ENCODE results near the gene MVD. TPM values are rescaled to one million over a fixed set of nuclear protein-coding genes. Genes with fewer than 3 reads are reported as not detected.

MVD gene
- total RNA-seq, 1 donor from 2014 or later, result 78.1 TPM

DNA sequence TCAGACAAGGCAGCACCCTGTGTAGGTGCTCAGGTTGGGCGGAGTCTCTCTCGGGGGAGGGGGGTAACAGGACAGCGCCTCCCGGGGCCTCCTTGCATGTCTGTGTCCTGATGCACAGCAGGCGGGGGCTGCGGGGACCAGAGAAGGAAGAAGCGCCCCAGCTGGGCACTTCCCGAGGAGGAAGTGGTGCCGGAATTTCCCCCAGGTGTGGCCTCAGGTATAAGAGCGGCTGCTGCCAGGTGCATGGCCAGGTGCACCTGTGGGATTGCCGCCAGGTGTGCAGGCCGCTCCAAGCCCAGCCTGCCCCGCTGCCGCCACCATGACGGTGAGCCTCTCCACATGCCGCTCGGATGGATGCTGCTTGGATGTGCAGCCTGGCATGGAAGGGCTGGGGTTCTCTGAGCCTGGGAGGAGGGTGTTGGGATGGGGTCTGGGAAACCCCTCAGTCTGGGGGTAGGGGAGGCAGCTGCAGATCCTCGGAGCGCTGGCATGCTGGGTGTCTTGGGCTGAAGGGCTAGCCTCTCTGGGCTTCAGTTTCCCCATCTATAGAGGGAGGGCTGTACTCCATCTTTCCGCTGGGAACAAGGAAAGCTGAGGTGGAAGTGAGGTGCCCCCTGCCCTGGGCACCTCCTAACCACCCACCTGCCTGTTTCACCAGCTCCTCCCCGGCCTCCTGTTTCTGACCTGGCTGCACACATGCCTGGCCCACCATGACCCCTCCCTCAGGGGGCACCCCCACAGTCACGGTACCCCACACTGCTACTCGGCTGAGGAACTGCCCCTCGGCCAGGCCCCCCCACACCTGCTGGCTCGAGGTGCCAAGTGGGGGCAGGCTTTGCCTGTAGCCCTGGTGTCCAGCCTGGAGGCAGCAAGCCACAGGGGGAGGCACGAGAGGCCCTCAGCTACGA is 24.3 kb downstream of the MVD start, which contains the start of gene IL17C:
TSS of gene IL17C (plus strand) at position 250 of the 908 bp plus-strand sequence. CDS start at position 320, 70 bp downstream.
- TF ChIP-seq, protein P1, sequence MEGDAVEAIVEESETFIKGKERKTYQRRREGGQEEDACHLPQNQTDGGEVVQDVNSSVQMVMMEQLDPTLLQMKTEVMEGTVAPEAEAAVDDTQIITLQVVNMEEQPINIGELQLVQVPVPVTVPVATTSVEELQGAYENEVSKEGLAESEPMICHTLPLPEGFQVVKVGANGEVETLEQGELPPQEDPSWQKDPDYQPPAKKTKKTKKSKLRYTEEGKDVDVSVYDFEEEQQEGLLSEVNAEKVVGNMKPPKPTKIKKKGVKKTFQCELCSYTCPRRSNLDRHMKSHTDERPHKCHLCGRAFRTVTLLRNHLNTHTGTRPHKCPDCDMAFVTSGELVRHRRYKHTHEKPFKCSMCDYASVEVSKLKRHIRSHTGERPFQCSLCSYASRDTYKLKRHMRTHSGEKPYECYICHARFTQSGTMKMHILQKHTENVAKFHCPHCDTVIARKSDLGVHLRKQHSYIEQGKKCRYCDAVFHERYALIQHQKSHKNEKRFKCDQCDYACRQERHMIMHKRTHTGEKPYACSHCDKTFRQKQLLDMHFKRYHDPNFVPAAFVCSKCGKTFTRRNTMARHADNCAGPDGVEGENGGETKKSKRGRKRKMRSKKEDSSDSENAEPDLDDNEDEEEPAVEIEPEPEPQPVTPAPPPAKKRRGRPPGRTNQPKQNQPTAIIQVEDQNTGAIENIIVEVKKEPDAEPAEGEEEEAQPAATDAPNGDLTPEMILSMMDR (IDR thresholded peaks at IDR 0.05; ENCODE audit: unreplicated experiment), result no peak
- Mint-ChIP-seq H3K36me3 (ENCODE audit: insufficient read depth) (no peaks in the 10 kb centered on the region), H3K4me3 (ENCODE audit: low read depth) (no peak within 1 kb of the TSS), H3K27me3 (peaks cover 37% of the 10 kb centered on the region), H3K27ac (peak within 1 kb of the TSS; percentile 65), H3K4me1 (ENCODE audit: low read depth) (no peaks in the 10 kb centered on the region), H3K9me3 (ENCODE audit: low read depth) (no peaks in the 10 kb centered on the region)
- DNase-seq (ENCODE audit: low spot score, unreplicated experiment), result no peak

DNA sequence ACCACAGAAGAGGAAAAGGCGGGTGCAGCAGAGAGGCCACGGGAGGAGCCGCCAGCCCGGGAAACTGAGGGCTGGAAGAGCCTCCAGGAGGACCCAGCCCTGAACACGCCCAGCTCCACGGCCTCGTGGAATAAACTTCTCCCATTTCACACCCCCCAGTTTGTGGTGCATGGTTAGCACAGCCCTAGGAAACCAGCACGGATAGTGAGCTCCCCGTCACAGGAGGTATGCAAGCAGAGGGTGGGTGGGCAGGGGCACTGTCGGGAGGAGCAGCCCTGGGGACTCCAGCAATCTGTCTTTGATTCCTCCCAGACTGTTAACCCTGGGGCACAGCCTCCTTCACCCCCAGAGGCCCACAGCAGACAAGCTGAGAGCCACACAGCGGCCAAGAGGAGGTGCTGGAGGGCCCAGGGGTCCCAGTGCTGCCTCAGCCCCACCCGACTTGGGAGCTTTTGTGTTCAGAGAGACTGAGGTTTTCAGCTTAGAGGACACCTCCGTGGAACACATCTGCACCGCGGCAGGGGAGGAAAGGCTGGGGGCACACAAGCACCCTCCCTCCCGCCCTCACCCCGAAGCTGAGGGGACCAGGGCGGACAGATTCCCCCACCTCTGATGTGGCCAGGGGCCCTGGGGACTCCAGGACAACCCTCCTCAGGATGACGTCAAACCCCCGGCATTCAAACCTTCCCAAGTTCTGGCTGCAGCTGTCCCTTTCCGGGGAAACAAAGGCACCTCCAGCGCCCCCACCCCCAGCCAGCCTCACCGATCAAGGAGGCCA is 26.2 kb downstream of the MVD start:
- no peak overlapping the region for H3K4me3 Mint-ChIP-seq (ENCODE audit: low read depth)
- H3K27me3 Mint-ChIP-seq, result peaks cover 37% of the 10 kb centered on the region
- no peak for DNase-seq (ENCODE audit: low spot score, unreplicated experiment)
- H3K36me3 Mint-ChIP-seq (ENCODE audit: insufficient read depth), result peaks cover 3% of the 10 kb centered on the region
- no peak overlapping the region for H3K27ac Mint-ChIP-seq
- no peaks in the 10 kb centered on the region for H3K9me3 Mint-ChIP-seq (ENCODE audit: low read depth)
- H3K4me1 Mint-ChIP-seq (ENCODE audit: low read depth), result no peaks in the 10 kb centered on the region
- TF ChIP-seq, protein P1 (IDR thresholded peaks at IDR 0.05; ENCODE audit: unreplicated experiment), result no peak

DNA sequence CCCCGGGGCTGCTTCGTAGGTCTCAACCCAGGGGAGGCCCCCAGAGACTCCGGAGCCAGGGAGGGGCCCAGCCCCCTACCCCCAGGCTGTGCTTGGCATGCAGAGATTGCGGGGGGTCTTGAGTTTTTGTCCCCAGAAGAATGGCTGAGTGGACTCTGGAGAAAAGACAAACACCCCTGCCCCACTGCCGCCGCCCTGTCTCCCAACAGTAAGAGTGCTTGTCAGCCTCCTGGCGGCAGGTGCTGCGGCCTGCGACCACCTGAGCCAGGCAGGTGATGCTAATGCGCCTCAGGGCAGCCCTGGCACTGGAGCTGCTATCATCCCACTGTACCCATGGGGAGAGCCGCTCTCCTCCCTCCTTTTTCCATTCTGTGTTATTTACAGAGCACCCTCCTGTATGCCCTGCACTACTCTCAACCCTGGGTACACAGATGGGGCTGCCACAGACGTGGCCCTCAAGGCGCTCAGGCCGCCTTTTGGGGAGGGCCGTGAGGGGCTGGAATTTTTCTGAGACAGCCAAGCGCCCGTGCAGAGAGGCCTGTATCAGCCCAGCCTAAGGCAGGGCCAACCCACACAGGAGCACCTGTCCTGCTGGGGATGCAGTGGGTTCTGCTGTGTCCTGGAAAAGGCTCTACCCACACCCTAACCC is 27.1 kb downstream of the MVD start:
- Mint-ChIP-seq H3K4me3 (ENCODE audit: low read depth) (peak overlapping the region; percentile 26), H3K4me1 (ENCODE audit: low read depth) (no peaks in the 10 kb centered on the region), H3K27ac (no peak overlapping the region), H3K27me3 (peaks cover 37% of the 10 kb centered on the region), H3K36me3 (ENCODE audit: insufficient read depth) (peaks cover 6% of the 10 kb centered on the region), H3K9me3 (ENCODE audit: low read depth) (no peaks in the 10 kb centered on the region)
- TF ChIP-seq, protein P1 (IDR thresholded peaks at IDR 0.05; ENCODE audit: unreplicated experiment), result no peak
- DNase-seq (ENCODE audit: low spot score, unreplicated experiment), result no peak

DNA sequence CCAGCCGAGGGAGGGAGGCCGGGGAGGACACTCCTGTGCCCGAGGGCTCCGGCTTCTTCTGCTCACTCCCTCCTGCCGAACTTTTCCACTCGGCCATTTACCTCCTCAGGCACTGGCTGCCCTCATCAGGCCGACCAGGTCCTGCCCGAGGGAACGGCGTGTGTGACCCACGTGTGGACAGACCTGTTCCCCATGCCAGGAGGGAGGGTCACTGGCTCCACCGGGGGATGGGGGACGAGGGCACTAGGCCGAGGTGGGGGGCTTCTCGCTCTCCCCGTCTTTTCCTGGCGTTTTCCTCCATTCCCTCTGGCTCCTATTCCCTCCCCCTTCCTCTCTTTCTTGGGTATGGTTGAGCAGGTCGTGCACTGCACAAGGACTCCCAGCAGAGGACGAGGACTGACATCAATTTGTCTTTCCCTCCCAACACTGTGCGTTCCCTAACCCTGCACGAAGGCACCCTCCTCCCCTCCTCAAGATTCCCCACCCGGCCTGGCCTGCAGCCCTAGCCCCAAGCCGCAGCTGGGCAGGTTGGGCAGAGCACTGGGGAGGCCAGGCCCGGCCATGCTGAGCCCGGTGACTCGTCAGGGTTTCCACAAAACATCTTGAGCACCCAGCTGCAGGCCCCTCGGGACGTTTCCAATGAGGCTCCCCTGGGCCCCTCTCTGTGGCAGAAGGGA is 27.8 kb downstream of the MVD start:
- Mint-ChIP-seq H3K4me1 (ENCODE audit: low read depth) (no peaks in the 10 kb centered on the region), H3K27me3 (peaks cover 31% of the 10 kb centered on the region), H3K36me3 (ENCODE audit: insufficient read depth) (peaks cover 6% of the 10 kb centered on the region), H3K27ac (no peak overlapping the region), H3K4me3 (ENCODE audit: low read depth) (no peak overlapping the region), H3K9me3 (ENCODE audit: low read depth) (no peaks in the 10 kb centered on the region)
- TF ChIP-seq, protein P1 (IDR thresholded peaks at IDR 0.05; ENCODE audit: unreplicated experiment), result no peak
- DNase-seq (ENCODE audit: low spot score, unreplicated experiment), result no peak
